Measurements from ENCODE around the gene PTPN9.

DNA sequence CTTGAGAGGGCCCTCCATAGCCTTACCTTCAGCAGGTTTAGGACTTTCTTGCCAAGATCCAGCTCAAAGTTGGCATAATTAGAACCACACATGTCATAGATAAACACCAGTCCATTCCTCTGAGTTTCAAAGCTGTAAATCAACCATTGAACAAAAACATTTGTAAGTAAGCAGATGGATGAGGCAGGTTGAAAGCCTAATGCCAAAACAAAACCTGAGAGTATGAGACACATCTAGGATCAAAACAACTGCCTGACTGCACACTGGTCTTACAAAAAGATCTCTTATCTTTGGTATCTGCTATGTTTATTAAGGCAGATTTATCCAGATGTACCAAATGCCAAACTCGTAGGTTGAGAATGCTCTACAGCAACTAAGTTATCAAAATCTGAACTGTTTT, 61.9 kb downstream of the PTPN9 start:
- TF ChIP-seq GATA2 (IDR thresholded peaks at IDR 0.05; ENCODE audit: low read depth, low read length) (no peak), GATA3 (IDR thresholded peaks at IDR 0.05; ENCODE audit: low read depth, low read length) (no peak; the same call in 1 of the 2 replicates)

Data from SH-SY5Y (cell line).